ENCODE measurements around the gene EDIL3. TPM values are rescaled to one million over a fixed set of nuclear protein-coding genes. Genes with fewer than 3 reads are reported as not detected.

Gene EDIL3
- total and polyA plus RNA-seq, 2 of the 8 experiments (the other 6 are each of a cell fraction or from before 2014, with no cell fraction given), result 14.7 to 47.2 TPM

GRCh38 chr5:84228266-84228665, 156.4 kb downstream of the EDIL3 start:
- no peak overlapping the region for H2BK20ac ChIP-seq (ENCODE audit: low read length)
- no peaks in the 10 kb centered on the region for H3K79me1 ChIP-seq (ENCODE audit: low read depth, low read length)
- H3K4me3 ChIP-seq (ENCODE audit: extremely low read depth in 1 of 4, insufficient read depth in 2 of 4, low read depth in 3 of 4, low read length in 4 of 4), result no peak overlapping the region
- POLR2A ChIA-PET (ENCODE audit: partially characterized antibody), result no interaction called here
- no peak overlapping the region for H2BK15ac ChIP-seq (ENCODE audit: low read length)
- no peak overlapping the region for H3K4ac ChIP-seq (replicated peaks; ENCODE audit: insufficient read length, low read depth, low read length)
- H3K56ac ChIP-seq (replicated peaks; ENCODE audit: insufficient read length, low read depth, low read length), result no peak overlapping the region
- no peak overlapping the region for H2BK120ac ChIP-seq (replicated peaks; ENCODE audit: low read depth, low read length)
- H3K23me2 ChIP-seq (ENCODE audit: low read depth, low read length), result no peaks in the 10 kb centered on the region
- H4K5ac ChIP-seq (ENCODE audit: insufficient read length, low read depth, low read length), result no peak overlapping the region
- H2AK5ac ChIP-seq (ENCODE audit: low read depth, low read length), result no peak overlapping the region
- H3K14ac ChIP-seq (ENCODE audit: insufficient read length), result no peak overlapping the region
- no peaks in the 10 kb centered on the region for H3K27me3 ChIP-seq (replicated peaks in 1 of 4; ENCODE audit: control insufficient read depth in 3 of 4, extremely low read depth in 1 of 4, insufficient read depth in 3 of 4, low read length in 3 of 4)
- H4K20me1 ChIP-seq (replicated peaks in 1 of 2; ENCODE audit: control insufficient read depth in 1 of 2, insufficient read depth in 2 of 2, low read length in 2 of 2), result no peaks in the 10 kb centered on the region
- H2BK5ac ChIP-seq (ENCODE audit: low read depth, low read length), result no peak overlapping the region
- no peaks in the 10 kb centered on the region for H3K36me3 ChIP-seq (ENCODE audit: control insufficient read depth in 2 of 4, insufficient read depth in 4 of 4, low read length in 3 of 4)
- no peak overlapping the region for H3K9ac ChIP-seq (replicated peaks in 1 of 4; ENCODE audit: extremely low read depth in 1 of 4, low read depth in 3 of 4, low read length in 3 of 4)
- H2AFZ ChIP-seq (ENCODE audit: low read length), result no peak overlapping the region
- CTCF ChIA-PET (ENCODE audit: partially characterized antibody), result no interaction called here
- H2BK12ac ChIP-seq (ENCODE audit: low read depth, low read length), result no peak overlapping the region
- no peak overlapping the region for H4K91ac ChIP-seq (replicated peaks; ENCODE audit: insufficient read length, low read length)
- no peaks in the 10 kb centered on the region for H3K4me1 ChIP-seq (replicated peaks in 1 of 4; ENCODE audit: control insufficient read depth in 3 of 4, insufficient read depth in 4 of 4, low read length in 3 of 4)
- H3K79me2 ChIP-seq (ENCODE audit: control insufficient read depth in 1 of 2, insufficient read depth in 2 of 2, low read length in 2 of 2), result no peaks in the 10 kb centered on the region
- no peak for DNase-seq (ENCODE audit: low read depth in 1 of 2, low spot score in 2 of 2)
- no peak for FAIRE-seq
- no peak overlapping the region for H3K4me2 ChIP-seq (ENCODE audit: insufficient read depth in 1 of 2, low read depth in 2 of 2, low read length in 2 of 2)
- H3K27ac ChIP-seq (ENCODE audit: low read depth, low read length), result no peak overlapping the region
- TF ChIP-seq SAP30 (IDR thresholded peaks at IDR 0.05; ENCODE audit: insufficient read depth, insufficient replicate concordance, low read length), result no peak
- no peak for TF ChIP-seq TCF12 (IDR thresholded peaks at IDR 0.05; ENCODE audit: low read depth, low read length)
- TF ChIP-seq KDM5A (IDR thresholded peaks at IDR 0.05; ENCODE audit: low read length), result no peak
- no peak for TF ChIP-seq JUND (IDR thresholded peaks at IDR 0.05; ENCODE audit: low read length)
- no peak for TF ChIP-seq NRF1 (IDR thresholded peaks at IDR 0.05; ENCODE audit: low read depth, low read length)
- TF ChIP-seq SP1 (IDR thresholded peaks at IDR 0.05; ENCODE audit: low read depth, low read length), result no peak
- TF ChIP-seq HDAC2 (IDR thresholded peaks at IDR 0.05; ENCODE audit: borderline replicate concordance in 1 of 2, low read depth in 2 of 2, low read length in 2 of 2), result no peak
- no peak for TF ChIP-seq BACH1 (IDR thresholded peaks at IDR 0.05; ENCODE audit: low read length)
- no peak for TF ChIP-seq CHD2 (IDR thresholded peaks at IDR 0.05; ENCODE audit: low read length)
- no peak for TF ChIP-seq ATF3 (IDR thresholded peaks at IDR 0.05; ENCODE audit: insufficient read depth, low read depth, low read length)
- TF ChIP-seq EP300 (IDR thresholded peaks at IDR 0.05; ENCODE audit: borderline replicate concordance in 1 of 2, low read depth in 2 of 2, low read length in 2 of 2), result no peak
- TF ChIP-seq CBX8 (IDR thresholded peaks at IDR 0.05; ENCODE audit: borderline replicate concordance, low read depth, low read length), result no peak
- TF ChIP-seq RBBP5 (IDR thresholded peaks at IDR 0.05; ENCODE audit: borderline replicate concordance, low read depth, low read length), result no peak
- TF ChIP-seq MAFK (IDR thresholded peaks at IDR 0.05; ENCODE audit: low read depth, low read length), result no peak
- no peak for TF ChIP-seq SUZ12 (IDR thresholded peaks at IDR 0.05; ENCODE audit: low read length)
- no peak for TF ChIP-seq SIX5 (IDR thresholded peaks at IDR 0.05; ENCODE audit: low read depth, low read length)
- no peak overlapping the region for H4K8ac ChIP-seq (ENCODE audit: extremely low read depth, insufficient read depth, low read length)
- H3K23ac ChIP-seq (ENCODE audit: insufficient read length), result no peak overlapping the region
- H3K18ac ChIP-seq (ENCODE audit: extremely low read depth, low read length), result no peak overlapping the region
- no peaks in the 10 kb centered on the region for H3K9me3 ChIP-seq (ENCODE audit: insufficient read depth in 2 of 2, low read depth in 1 of 2, low read length in 1 of 2)

Data from H1 (cell line).